Activated naive CD8-positive, alpha-beta T cell (primary cell): ENCODE measurements around the gene GTSF1L.

Source experiments
- H3K27ac Mint-ChIP-seq: one replicate; pipeline ENCODE4 v1.8.0; 2021; ENCODE audit warnings: mixed read lengths
- H3K27me3 Mint-ChIP-seq: one replicate; pipeline ENCODE4 v1.8.0; 2021; ENCODE audit warnings: mixed read lengths
- H3K36me3 Mint-ChIP-seq: one replicate; pipeline ENCODE4 v1.8.0; 2021; ENCODE audit warnings: mixed read lengths
- H3K4me1 Mint-ChIP-seq: one replicate; pipeline ENCODE4 v1.8.0; 2021; ENCODE audit warnings: low read depth, mixed read lengths
- H3K4me3 Mint-ChIP-seq: one replicate; pipeline ENCODE4 v1.8.0; 2021; ENCODE audit warnings: mild to moderate bottlenecking, mixed read lengths
- H3K9me3 Mint-ChIP-seq: one replicate; pipeline ENCODE4 v1.8.0; 2021; ENCODE audit warnings: low read depth, mixed read lengths

GTSF1L gene

DNA sequence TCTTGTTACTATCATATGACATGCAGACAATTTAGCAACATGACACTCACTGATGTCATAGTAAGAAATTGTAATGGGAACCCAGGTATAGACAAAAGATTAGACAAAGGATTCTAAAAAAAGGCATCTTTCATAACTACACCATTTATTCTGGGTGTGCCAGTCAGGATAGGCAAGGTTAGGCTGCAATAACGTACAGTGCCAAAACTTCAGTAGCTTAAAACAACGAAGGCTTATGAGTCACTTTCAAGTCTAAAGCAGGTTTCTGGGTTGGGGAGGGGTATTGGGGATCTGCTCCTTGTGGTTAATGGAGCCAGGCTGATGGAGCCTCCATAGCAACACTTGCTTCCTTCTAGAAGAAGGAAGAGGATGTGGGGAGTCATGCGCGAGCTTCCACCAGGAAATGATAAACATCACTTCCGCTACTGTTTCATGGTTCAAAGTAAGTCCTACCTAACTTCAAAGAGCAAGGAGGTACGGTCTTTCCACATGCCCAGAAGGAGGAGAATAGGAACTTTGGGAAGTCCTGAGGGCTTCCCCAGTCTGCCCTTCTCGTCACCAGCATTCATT is 2.0 kb upstream of the GTSF1L start:
- Mint-ChIP-seq H3K27ac (peak overlapping the region; percentile 80), H3K4me1 (peaks cover 70% of the 10 kb centered on the region), H3K4me3 (no peak overlapping the region)

DNA sequence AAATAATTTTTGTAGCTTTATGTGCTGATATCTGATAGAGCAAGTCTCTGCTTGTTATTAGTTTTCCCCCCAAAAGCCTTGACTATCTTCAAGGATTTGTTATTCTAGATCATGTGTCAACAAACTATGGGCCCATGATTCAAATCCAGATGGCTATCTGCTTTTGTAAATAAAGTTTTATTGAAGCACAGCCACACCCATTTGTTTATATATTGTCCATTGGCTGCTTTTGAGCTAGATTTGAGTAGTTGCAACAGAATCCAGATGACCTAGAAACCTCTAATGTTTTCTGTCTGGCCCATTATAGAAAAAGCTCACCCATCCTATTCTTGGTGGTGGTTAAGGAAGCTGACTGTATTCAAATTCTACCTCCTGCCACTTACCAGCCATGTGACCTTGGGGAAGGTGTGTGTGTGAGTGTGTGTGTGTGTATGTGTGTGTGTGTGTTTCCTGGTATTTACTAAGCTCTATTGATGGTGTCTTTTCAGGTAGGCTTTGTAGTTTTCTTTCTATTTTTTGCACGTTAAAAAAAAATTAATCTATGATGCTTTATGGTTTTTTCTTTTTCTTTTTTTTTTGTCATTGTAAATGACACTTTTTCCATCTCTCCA is 1.3 kb upstream of the GTSF1L start:
- H3K27ac Mint-ChIP-seq: peak overlapping the region; percentile 80
- peaks cover 68% of the 10 kb centered on the region for H3K4me1 Mint-ChIP-seq
- H3K36me3 Mint-ChIP-seq: peaks cover 2% of the 10 kb centered on the region
- peaks cover 3% of the 10 kb centered on the region for H3K9me3 Mint-ChIP-seq
- H3K27me3 Mint-ChIP-seq: no peaks in the 10 kb centered on the region
- H3K4me3 Mint-ChIP-seq: no peak overlapping the region

More for the DNA sequence above, 2.0 kb upstream of the GTSF1L start:
- Mint-ChIP-seq H3K9me3 (peaks cover 3% of the 10 kb centered on the region), H3K27me3 (no peaks in the 10 kb centered on the region), H3K36me3 (peaks cover 2% of the 10 kb centered on the region)

DNA sequence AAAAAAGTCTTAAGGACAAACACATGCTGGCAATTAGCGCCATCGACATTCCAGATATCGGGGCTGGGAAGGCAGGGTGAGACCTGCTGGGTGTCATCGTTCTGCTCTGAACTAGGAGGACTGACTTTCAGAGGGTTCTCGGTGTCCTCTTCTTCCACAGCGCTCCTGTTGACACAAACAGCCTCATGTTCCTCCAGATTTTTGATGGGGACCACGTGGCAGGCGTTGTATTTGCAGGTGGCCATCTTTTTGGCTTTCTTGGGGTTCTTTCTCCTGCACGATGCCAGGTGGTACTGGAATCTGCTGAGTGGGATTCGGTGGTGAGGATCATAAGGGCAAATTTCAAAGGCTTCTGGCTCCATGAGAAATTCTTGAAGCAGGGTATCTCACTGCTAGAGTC is 469 bp downstream of the GTSF1L start:
- H3K4me1 Mint-ChIP-seq: peaks cover 65% of the 10 kb centered on the region
- H3K36me3 Mint-ChIP-seq: peaks cover 2% of the 10 kb centered on the region
- peaks cover 3% of the 10 kb centered on the region for H3K9me3 Mint-ChIP-seq
- no peak overlapping the region for H3K27ac Mint-ChIP-seq
- no peak overlapping the region for H3K4me3 Mint-ChIP-seq
- no peaks in the 10 kb centered on the region for H3K27me3 Mint-ChIP-seq

- Mint-ChIP-seq H3K27ac (peak overlapping the region; percentile 41), H3K9me3 (peaks cover 3% of the 10 kb centered on the region), H3K36me3 (peaks cover 2% of the 10 kb centered on the region), H3K4me3 (no peak overlapping the region), H3K27me3 (no peaks in the 10 kb centered on the region), H3K4me1 (peaks cover 70% of the 10 kb centered on the region)
These were observed 1.1 kb downstream of the GTSF1L start for GRCh38 chr20:43725666-43726065.

DNA sequence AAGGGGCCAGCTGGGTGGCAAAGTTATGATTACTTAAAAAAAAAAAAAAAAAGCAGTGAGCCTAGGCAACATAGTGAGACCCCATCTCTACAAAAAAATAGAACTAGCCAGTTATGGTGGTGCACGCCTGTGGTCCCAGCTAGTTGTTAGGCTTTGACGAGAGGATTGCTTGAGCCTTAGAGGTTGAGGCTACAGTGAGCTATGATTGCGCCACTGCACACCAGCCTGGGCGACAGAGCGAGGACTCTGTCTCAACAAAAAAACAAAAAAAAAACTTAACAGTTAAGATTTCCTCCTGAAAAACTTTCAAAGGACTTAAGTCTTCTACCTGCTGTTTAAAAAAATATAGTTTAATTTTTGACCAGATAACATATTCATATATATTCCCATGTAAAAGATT is 2.4 kb downstream of the GTSF1L start:
- H3K27ac Mint-ChIP-seq: no peak overlapping the region
- no peaks in the 10 kb centered on the region for H3K27me3 Mint-ChIP-seq
- H3K4me1 Mint-ChIP-seq: peaks cover 77% of the 10 kb centered on the region

GRCh38 chr20:43723735-43724134 is 3.1 kb downstream of the GTSF1L start:
- Mint-ChIP-seq H3K4me3 (peak overlapping the region; percentile 40), H3K27ac (peak overlapping the region; percentile 30), H3K36me3 (peaks cover 2% of the 10 kb centered on the region), H3K4me1 (peaks cover 77% of the 10 kb centered on the region), H3K27me3 (no peaks in the 10 kb centered on the region), H3K9me3 (peaks cover 3% of the 10 kb centered on the region)

More for the DNA sequence above, 2.4 kb downstream of the GTSF1L start:
- Mint-ChIP-seq H3K36me3 (peaks cover 2% of the 10 kb centered on the region), H3K4me3 (peak overlapping the region; percentile 40), H3K9me3 (peaks cover 3% of the 10 kb centered on the region)

DNA sequence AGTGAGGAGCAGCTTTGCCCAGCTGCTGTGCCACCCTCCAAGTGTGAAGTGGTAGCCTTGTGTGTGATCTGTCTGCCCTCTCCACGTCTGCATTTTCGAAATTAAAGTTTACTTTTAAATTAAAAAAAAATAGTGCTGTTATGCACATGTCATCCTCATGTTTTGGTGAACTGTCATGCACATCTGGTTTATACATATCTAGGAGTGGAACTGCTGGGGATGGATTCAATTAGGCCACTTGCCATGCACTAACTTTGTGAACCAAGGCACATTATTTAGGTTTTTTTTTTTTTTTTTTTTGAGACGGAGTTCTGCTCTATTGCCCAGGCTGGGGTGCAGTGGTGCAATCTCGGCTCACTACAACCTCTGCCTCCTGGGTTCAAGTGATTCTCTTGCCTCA is 3.6 kb downstream of the GTSF1L start:
- Mint-ChIP-seq H3K27ac (peak overlapping the region; percentile 58), H3K36me3 (no peaks in the 10 kb centered on the region), H3K4me3 (no peak overlapping the region), H3K4me1 (peaks cover 75% of the 10 kb centered on the region), H3K27me3 (no peaks in the 10 kb centered on the region), H3K9me3 (no peaks in the 10 kb centered on the region)

DNA sequence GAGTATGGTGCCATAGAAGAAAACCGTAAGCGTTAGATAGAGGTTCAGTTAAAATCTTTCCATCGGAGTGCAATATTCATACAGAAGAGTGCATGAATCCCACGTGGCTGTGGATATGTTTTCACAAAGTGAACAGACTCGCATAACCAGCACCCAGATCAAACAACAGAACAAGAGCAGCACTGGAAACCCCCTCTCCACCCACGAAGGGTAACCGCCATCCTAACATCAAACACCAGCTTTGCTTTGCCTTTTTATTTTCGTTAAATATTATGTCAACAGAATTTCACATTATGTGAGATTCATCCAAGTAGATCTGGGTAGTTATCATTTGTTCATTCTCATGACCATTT is 4.7 kb downstream of the GTSF1L start:
- peak overlapping the region; percentile 22 for H3K27ac Mint-ChIP-seq
- no peaks in the 10 kb centered on the region for H3K36me3 Mint-ChIP-seq
- H3K27me3 Mint-ChIP-seq: no peaks in the 10 kb centered on the region
- H3K9me3 Mint-ChIP-seq: no peaks in the 10 kb centered on the region
- peaks cover 80% of the 10 kb centered on the region for H3K4me1 Mint-ChIP-seq
- peak overlapping the region; percentile 58 for H3K4me3 Mint-ChIP-seq

DNA sequence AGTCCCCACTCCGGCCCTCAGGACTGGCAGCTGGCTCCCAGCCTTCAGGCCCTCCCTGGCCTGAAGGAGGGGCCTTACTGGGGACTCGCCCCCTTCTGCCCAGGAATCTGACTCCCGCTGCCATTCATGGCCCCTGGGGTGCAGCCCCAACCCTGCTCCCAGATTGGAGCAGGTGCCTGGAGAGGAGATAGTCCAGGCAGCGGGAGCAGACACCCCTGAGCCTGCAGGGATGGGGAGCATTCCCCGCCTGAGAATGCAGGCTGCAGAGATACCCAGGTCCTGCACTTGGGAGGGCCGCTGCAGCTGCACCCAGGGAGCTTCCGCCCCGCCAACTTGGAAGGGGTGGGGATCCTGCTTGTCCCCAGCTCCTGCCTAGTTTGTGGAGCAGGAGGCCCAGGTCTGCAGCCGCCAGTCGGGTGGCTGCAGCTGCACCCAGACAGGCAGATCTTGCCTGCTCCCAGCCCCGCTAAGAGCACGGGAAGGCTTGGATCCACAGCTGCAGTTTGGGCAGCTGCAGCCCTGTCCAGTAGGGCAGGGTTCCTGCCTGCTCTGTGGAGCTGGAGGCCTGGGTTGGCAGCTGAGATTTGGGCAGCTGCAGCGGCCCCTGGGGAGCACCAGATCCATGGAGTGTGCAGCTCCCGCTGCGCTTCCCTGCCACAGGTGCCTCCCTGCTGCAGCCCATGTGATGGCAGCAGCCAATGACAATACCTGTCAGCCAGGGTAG is 5.2 kb downstream of the GTSF1L start:
- Mint-ChIP-seq H3K9me3 (no peaks in the 10 kb centered on the region), H3K36me3 (no peaks in the 10 kb centered on the region), H3K27ac (peak overlapping the region; percentile 22), H3K27me3 (no peaks in the 10 kb centered on the region), H3K4me1 (peaks cover 81% of the 10 kb centered on the region), H3K4me3 (peak overlapping the region; percentile 58)

DNA sequence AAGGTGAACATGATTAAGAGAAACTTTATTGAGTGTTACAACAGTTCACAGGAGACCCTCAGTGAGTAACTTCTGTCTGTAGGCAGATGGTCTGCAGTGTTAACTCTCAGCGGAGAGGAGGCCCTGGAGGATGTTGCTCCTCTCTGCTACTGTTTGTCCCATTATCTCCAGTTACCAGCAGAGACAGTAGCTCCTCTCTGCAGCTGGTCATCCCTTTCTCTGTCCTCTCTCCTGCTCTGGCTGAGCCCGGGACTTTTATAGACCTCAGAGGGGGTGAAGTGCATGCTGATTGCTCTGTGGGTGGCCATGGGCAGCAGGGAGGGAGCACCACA is 5.7 kb downstream of the GTSF1L start:
- no peaks in the 10 kb centered on the region for H3K36me3 Mint-ChIP-seq
- no peaks in the 10 kb centered on the region for H3K27me3 Mint-ChIP-seq
- no peaks in the 10 kb centered on the region for H3K9me3 Mint-ChIP-seq
- H3K27ac Mint-ChIP-seq: no peak overlapping the region
- peaks cover 77% of the 10 kb centered on the region for H3K4me1 Mint-ChIP-seq
- H3K4me3 Mint-ChIP-seq: peak overlapping the region; percentile 30

DNA sequence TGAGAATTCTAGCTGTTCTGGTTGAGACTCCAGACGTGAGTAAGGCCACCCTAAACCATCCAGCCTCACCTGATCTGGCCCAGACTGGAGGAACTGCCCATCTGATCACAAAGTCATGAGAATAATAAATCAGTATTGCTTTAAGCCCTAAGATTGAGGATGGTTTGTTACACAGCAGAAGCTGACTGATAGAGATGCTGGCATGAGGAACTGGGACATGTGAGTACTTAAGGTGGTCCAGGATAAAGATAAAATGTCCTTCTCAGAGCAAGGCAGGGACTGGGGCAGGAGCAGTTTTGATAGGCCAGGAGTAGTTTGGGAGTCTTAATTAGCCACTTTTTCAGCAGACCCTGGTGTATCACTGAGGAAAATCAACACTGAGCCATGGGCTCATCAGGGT is 6.8 kb downstream of the GTSF1L start:
- H3K27ac Mint-ChIP-seq: no peak overlapping the region
- H3K27me3 Mint-ChIP-seq: no peaks in the 10 kb centered on the region
- H3K36me3 Mint-ChIP-seq: no peaks in the 10 kb centered on the region
- peaks cover 69% of the 10 kb centered on the region for H3K4me1 Mint-ChIP-seq
- H3K4me3 Mint-ChIP-seq: peak overlapping the region; percentile 5
- H3K9me3 Mint-ChIP-seq: no peaks in the 10 kb centered on the region

DNA sequence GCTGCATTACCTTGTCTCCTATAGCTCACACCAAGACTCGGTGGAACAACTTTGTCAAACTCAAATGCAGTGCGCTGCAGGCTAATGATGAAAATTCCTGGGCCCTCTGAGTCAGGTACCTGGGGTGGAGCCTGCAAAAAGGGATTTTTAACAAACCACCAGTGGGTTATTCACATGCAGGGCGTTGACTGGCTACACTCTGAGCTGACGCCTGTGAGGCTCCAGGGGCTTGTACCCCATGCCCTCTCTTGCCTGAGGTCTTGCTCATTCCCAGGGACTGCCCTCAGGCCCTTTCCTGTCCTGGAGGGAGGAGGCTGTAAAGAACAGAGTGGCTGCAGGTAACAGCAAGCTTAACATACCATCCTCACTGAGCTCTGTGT is 9.2 kb downstream of the GTSF1L start:
- peaks cover 49% of the 10 kb centered on the region for H3K4me1 Mint-ChIP-seq
- H3K36me3 Mint-ChIP-seq: no peaks in the 10 kb centered on the region
- no peaks in the 10 kb centered on the region for H3K9me3 Mint-ChIP-seq
- H3K4me3 Mint-ChIP-seq: no peak overlapping the region
- no peak overlapping the region for H3K27ac Mint-ChIP-seq
- no peaks in the 10 kb centered on the region for H3K27me3 Mint-ChIP-seq

DNA sequence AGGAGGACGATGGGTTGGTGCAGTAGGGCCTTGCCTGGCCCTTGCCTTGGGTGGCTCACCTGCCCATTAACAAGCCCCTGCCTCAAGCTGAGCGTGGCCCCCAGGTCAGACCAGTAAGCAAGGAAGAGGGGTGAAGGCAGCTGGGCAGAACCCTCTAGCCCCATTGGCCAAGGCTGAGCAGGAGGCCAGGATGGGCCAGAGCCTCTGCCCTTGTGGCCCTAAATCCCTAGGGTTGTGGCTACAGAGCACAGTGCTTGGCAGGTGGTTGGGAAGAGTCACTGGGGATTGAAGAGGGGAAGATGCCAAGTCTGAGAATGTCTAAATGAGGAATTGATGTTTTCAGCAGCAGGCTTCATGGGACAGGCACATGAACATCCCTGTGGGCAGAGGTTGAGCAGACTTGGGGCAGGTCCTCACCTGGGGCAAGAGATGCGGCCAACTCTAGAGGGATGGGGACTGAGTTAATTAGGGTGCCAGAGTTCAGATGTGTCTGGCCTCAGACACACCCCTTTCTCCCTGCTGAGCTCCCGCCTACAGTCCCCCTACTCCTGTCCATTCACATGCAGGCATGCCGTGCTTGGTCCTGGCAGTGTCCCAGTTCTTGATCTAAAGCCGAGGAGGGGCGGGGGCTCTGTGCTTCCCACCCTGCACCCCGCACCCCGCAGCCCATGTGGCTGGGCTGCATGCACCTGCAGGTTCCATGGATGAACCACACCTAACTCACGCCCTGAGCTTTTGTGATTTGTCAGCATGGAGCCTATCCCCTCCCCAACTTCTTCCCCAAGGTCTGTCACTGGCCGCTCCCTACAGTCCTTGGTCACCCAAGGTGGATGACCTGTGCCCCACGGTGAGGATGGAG is 9.8 kb downstream of the GTSF1L start:
- H3K4me3 Mint-ChIP-seq: no peak overlapping the region
- no peaks in the 10 kb centered on the region for H3K27me3 Mint-ChIP-seq
- H3K27ac Mint-ChIP-seq: no peak overlapping the region
- H3K4me1 Mint-ChIP-seq: peaks cover 43% of the 10 kb centered on the region
- H3K9me3 Mint-ChIP-seq: no peaks in the 10 kb centered on the region
- H3K36me3 Mint-ChIP-seq: no peaks in the 10 kb centered on the region

DNA sequence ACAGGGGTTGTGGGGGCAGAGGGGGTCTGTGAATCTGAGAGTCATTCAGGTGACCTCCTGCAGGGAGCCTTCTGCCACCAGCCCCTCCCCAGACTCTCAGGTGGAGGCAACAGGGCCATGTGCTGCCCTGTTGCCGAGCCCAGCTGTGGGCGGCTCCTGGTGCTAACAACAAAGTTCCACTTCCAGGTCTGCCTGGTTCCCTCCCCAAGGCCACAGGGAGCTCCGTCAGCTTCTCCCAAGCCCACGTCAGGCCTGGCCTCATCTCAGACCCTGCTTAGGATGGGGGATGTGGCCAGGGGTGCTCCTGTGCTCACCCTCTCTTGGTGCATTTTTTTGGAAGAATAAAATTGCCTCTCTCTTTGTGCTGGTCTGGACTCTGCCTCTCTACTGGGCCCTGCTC is 10.7 kb downstream of the GTSF1L start:
- H3K36me3 Mint-ChIP-seq: no peaks in the 10 kb centered on the region
- H3K4me3 Mint-ChIP-seq: no peak overlapping the region
- H3K4me1 Mint-ChIP-seq: peaks cover 38% of the 10 kb centered on the region
- no peaks in the 10 kb centered on the region for H3K9me3 Mint-ChIP-seq
- no peak overlapping the region for H3K27ac Mint-ChIP-seq
- H3K27me3 Mint-ChIP-seq: no peaks in the 10 kb centered on the region

- H3K4me1 Mint-ChIP-seq: peaks cover 32% of the 10 kb centered on the region
- no peaks in the 10 kb centered on the region for H3K27me3 Mint-ChIP-seq
- H3K27ac Mint-ChIP-seq: no peak overlapping the region
- no peaks in the 10 kb centered on the region for H3K36me3 Mint-ChIP-seq
- H3K4me3 Mint-ChIP-seq: no peak overlapping the region
- H3K9me3 Mint-ChIP-seq: no peaks in the 10 kb centered on the region
These were observed 11.3 kb downstream of the GTSF1L start for GRCh38 chr20:43715511-43715910.
